DOHH2 (cell line): ENCODE results near the gene RFWD3.
"Not testable (repeated sequence)": the region's sequence is repeated elsewhere in the genome, so short reads cannot be mapped to it uniquely, and the experiment has no call there.

Source experiments
- H3F3A ChIP-seq: fragments of 200-600 bp; sonication (generic), shearing (Covaris generic); 2 replicates; pipeline ENCODE4 v1.6.0; 2016; ENCODE audit warnings: antibody characterized with exemption, mild to moderate bottlenecking; ENCODE audit not compliant: control insufficient read depth, insufficient read depth
- H3K27ac ChIP-seq: fragments of 200-600 bp; sonication (generic); 2 replicates; pipeline ENCODE4 v1.5.1; 2014; ENCODE audit warnings: low read depth, mild to moderate bottlenecking, low read length, moderate library complexity
- H3K27me3 ChIP-seq: fragments of 200-600 bp; sonication (generic); 2 replicates; pipeline ENCODE4 v1.6.1; 2014; ENCODE audit warnings: mild to moderate bottlenecking, low read length, mixed read lengths; ENCODE audit not compliant: control insufficient read depth
- H3K36me3 ChIP-seq: fragments of 200-600 bp; sonication (generic); 2 replicates; pipeline ENCODE4 v1.6.1; 2014; ENCODE audit warnings: mild to moderate bottlenecking, low read length, moderate library complexity, mixed read lengths; ENCODE audit not compliant: control insufficient read depth
- H3K4me1 ChIP-seq: fragments of 200-600 bp; sonication (generic); 2 replicates; pipeline ENCODE4 v1.6.1; 2014; ENCODE audit warnings: mild to moderate bottlenecking, low read length, mixed read lengths; ENCODE audit not compliant: control insufficient read depth
- H3K4me2 ChIP-seq: fragments of 200-600 bp; sonication (generic); 2 replicates; pipeline ENCODE4 v1.6.0; 2014; ENCODE audit warnings: mild to moderate bottlenecking, low read length, moderate library complexity
- H3K4me3 ChIP-seq: fragments of 200-600 bp; sonication (generic); 2 replicates; pipeline ENCODE4 v1.5.1; 2014; ENCODE audit warnings: mild to moderate bottlenecking, low read length, mixed read lengths
- H3K79me2 ChIP-seq: fragments of 200-600 bp; sonication (generic); 2 replicates; pipeline ENCODE4 v1.6.1; 2014; ENCODE audit warnings: mild to moderate bottlenecking, low read length, mixed read lengths; ENCODE audit not compliant: control insufficient read depth
- H3K9me2 ChIP-seq: fragments of 200-600 bp; sonication (generic); replicated peaks from 2 replicates; pipeline ENCODE4 v1.6.1; 2014; ENCODE audit warnings: mild to moderate bottlenecking, low read length, mixed read lengths; ENCODE audit not compliant: control insufficient read depth
- H3K9me3 ChIP-seq: fragments of 200-600 bp; sonication (generic); 2 replicates; pipeline ENCODE4 v1.6.1; 2014; ENCODE audit warnings: antibody characterized with exemption, low read length, mixed read lengths; ENCODE audit not compliant: control insufficient read depth, insufficient read depth
- H4K20me1 ChIP-seq: fragments of 200-600 bp; sonication (generic); 2 replicates; pipeline ENCODE4 v1.6.0; 2014; ENCODE audit warnings: low read depth, mild to moderate bottlenecking, antibody characterized with exemption, low read length, moderate library complexity; ENCODE audit not compliant: control insufficient read depth, insufficient read depth
- EZH2phosphoT487 ChIP-seq: fragments of 200-600 bp; sonication (generic); IDR thresholded peaks from 2 replicates; pipeline ENCODE4 v1.6.1; 2017; ENCODE audit warnings: borderline replicate concordance, mild to moderate bottlenecking, antibody characterized with exemption, low read length, moderate library complexity, mixed read lengths
- TF ChIP-seq, protein P1 (sequence below): fragments of 200-600 bp; sonication (generic); IDR thresholded peaks from one replicate; pipeline ENCODE4 v1.5.1; 2014; ENCODE audit warnings: antibody characterized with exemption, mild to moderate bottlenecking, low read depth, low read length; ENCODE audit not compliant: poor library complexity, severe bottlenecking

Gene RFWD3

DNA sequence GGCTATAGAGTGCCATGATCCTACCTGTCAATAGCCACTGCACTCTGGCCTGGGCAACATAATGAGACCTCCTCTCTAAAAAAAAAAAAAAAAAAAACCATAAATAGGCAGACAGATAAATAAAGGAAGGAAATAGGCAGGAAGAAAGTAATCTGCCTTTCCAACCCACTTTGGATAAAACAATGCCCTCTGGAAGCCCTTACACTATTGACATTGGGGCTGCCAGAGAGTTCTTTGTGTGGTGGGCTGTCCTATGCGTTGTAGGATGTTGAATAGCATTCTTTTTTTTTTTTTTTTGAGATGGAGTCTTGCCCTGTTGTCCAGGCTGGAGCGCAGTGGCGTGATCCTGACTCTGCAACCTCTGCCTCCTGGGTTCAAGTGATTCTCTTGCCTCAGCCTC is 7.2 kb upstream of the RFWD3 start:
- no peak overlapping the region for H3K4me2 ChIP-seq
- no peak overlapping the region for H3K4me3 ChIP-seq
- peaks cover 20% of the 10 kb centered on the region for H3K27me3 ChIP-seq
- no peak for TF ChIP-seq EZH2phosphoT487
- no peaks in the 10 kb centered on the region for H4K20me1 ChIP-seq
- H3K27ac ChIP-seq: no peak overlapping the region
- no peaks in the 10 kb centered on the region for H3K36me3 ChIP-seq
- no peaks in the 10 kb centered on the region for H3K79me2 ChIP-seq
- no peaks in the 10 kb centered on the region; the same call in 1 of the 2 replicates for H3K9me3 ChIP-seq
- H3F3A ChIP-seq: no peaks in the 10 kb centered on the region
- no peaks in the 10 kb centered on the region for H3K4me1 ChIP-seq
- no peaks in the 10 kb centered on the region for H3K9me2 ChIP-seq

DNA sequence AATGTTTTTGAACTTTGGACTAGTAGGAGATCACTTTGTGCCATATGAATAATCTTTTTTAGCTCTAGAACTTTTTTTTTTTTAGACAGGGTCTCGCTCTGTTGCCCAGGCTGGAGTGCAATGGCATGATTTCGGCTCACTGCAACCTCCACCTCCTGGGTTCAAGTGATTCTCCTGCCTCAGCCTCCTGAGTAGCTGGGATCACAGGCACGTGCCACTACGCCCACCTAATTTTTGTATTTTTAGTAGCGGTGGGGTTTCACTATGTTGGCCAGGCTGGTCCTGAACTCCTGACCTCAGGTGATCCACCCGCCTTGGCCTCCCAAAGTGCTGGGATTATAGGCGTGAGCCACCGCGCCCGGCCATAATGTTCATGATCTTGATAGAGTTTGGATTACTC is 2.2 kb upstream of the RFWD3 start:
- not testable (repeated sequence) for H3K27ac ChIP-seq, H3K4me2 ChIP-seq, H3K9me2 ChIP-seq, H3K4me3 ChIP-seq, H3F3A ChIP-seq
- Histone ChIP-seq H3K9me3 (peaks cover 12% of the 10 kb centered on the region), H3K36me3 (peaks cover 30% of the 10 kb centered on the region), H4K20me1 (0 out of 2 replicates have a peak, but pooled peaks cover 12% of the 10 kb centered on the region), H3K27me3 (peaks cover 15% of the 10 kb centered on the region), H3K4me1 (peaks cover 24% of the 10 kb centered on the region), H3K79me2 (peaks cover 36% of the 10 kb centered on the region)

DNA sequence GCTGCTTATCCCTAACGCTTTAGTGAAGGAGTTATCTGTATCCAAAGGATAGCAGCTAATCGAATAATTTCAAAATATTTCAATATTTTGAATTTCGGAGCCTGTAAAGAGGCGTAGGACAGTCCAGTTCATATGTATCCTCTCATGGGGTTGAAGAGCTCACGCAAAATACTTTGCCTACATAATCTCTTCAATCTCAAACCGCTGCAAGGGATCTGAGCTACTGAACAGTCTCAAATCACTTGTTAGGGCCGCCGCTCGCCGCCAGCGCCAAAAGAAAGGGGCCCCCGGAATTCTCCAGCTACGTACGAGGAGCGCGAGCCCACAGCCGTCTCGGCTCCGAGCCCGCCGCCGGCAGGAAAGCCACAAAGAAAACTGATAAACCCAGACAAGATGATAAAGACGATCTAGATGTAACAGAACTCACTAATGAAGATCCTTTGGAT is 601 bp upstream of the RFWD3 start:
- peak overlapping the region; percentile 95 for H3K4me2 ChIP-seq
- TF ChIP-seq EZH2phosphoT487: no peak
- TF ChIP-seq, protein P1, sequence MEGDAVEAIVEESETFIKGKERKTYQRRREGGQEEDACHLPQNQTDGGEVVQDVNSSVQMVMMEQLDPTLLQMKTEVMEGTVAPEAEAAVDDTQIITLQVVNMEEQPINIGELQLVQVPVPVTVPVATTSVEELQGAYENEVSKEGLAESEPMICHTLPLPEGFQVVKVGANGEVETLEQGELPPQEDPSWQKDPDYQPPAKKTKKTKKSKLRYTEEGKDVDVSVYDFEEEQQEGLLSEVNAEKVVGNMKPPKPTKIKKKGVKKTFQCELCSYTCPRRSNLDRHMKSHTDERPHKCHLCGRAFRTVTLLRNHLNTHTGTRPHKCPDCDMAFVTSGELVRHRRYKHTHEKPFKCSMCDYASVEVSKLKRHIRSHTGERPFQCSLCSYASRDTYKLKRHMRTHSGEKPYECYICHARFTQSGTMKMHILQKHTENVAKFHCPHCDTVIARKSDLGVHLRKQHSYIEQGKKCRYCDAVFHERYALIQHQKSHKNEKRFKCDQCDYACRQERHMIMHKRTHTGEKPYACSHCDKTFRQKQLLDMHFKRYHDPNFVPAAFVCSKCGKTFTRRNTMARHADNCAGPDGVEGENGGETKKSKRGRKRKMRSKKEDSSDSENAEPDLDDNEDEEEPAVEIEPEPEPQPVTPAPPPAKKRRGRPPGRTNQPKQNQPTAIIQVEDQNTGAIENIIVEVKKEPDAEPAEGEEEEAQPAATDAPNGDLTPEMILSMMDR: no peak

DNA sequence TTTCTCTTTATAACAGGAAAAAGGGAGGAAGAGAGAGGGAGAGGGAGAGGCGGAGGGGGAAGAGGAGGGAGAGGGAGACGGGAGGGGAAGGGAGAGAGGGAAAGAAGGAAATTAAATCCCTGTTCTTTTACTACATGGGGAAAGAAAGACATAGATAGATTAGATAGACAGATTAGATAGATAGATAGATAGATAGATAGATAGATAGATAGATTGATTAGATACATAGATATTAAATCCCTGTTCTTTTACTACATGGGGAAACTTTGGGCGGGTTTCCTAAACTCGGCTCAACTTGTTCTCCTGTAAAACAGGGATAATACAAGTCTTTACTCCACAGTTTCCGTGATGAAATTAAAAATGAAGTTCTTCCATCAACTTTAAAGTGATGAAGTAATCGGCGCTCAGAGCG is 661 bp downstream of the RFWD3 start:
- H4K20me1 ChIP-seq: peaks cover 14% of the 10 kb centered on the region; the same call in 1 of the 2 replicates
- H3K4me1 ChIP-seq: peaks cover 43% of the 10 kb centered on the region
- peak overlapping the region; percentile 60 for H3K27ac ChIP-seq
- H3F3A ChIP-seq: no peaks in the 10 kb centered on the region
- H3K79me2 ChIP-seq: peaks cover 64% of the 10 kb centered on the region
- peaks cover 12% of the 10 kb centered on the region for H3K9me3 ChIP-seq
- H3K4me3 ChIP-seq: peak overlapping the region; percentile 82
- H3K27me3 ChIP-seq: no peaks in the 10 kb centered on the region
- peak overlapping the region; percentile 73 for H3K4me2 ChIP-seq
- H3K36me3 ChIP-seq: peaks cover 57% of the 10 kb centered on the region
- H3K9me2 ChIP-seq: no peaks in the 10 kb centered on the region
- TF ChIP-seq, protein P1: no peak
- no peak for TF ChIP-seq EZH2phosphoT487

More for the DNA sequence above, 601 bp upstream of the RFWD3 start:
- Histone ChIP-seq H4K20me1 (peaks cover 12% of the 10 kb centered on the region; the same call in 1 of the 2 replicates), H3K27me3 (peaks cover 9% of the 10 kb centered on the region), H3K27ac (peak overlapping the region; percentile 61), H3K4me3 (peak overlapping the region; percentile 82), H3K36me3 (peaks cover 46% of the 10 kb centered on the region), H3K9me3 (peaks cover 12% of the 10 kb centered on the region), H3K79me2 (peaks cover 52% of the 10 kb centered on the region), H3K9me2 (no peaks in the 10 kb centered on the region), H3F3A (no peaks in the 10 kb centered on the region), H3K4me1 (peaks cover 34% of the 10 kb centered on the region)
